ENCODE data around the gene MAP3K5. TPM values are rescaled to one million over a fixed set of nuclear protein-coding genes. Genes with fewer than 3 reads are reported as not detected.
"Not testable (repeated sequence)": the region's sequence is repeated elsewhere in the genome, so short reads cannot be mapped to it uniquely, and the experiment has no call there.

Gene MAP3K5
- total RNA-seq, 5 donors from 2014 or later (not counting 1 experiment from before 2014, with no cell fraction given), result 17.8 to 29.2 (median 20.6) TPM

DNA sequence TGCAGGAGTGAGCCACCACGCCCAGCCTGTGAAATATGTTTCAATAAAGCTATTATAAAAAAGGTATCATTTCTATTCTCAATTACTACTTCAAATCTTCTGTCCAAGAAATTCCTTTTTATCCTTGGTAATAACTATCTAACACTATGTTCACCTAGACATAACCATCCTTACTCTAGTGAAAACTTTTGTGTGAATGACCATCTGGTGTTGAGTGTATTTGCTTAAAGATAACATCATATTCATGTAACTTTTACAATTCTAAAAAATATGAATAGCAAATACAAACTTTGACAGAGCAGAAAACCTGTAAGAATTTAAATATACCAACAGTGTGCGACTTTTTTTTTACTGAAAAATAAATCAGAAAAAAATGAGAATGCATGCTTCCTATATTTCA, 96.9 kb downstream of the MAP3K5 start:
- H3K9me3 ChIP-seq, result no peaks in the 10 kb centered on the region
- WGBS (ENCODE audit: insufficient coverage), result no CpG with 5 or more reads among the region's 2 CpGs
- H3K4me1 ChIP-seq (ENCODE audit: control insufficient read depth in 1 of 2, extremely low read depth in 1 of 2, insufficient read depth in 2 of 2, low read length in 2 of 2), result no peaks in the 10 kb centered on the region
- no peaks in the 10 kb centered on the region for H3K27me3 Mint-ChIP-seq
- H3K36me3 ChIP-seq (ENCODE audit: control insufficient read depth in 2 of 2, extremely low read depth in 1 of 2, insufficient read depth in 1 of 2, low read length in 1 of 2), result peaks cover 0 to 33% of the 10 kb centered on the region in 2 donors
- POLR2A ChIA-PET, result no interaction called here
- H3K36me3 Mint-ChIP-seq, result peaks cover 53% of the 10 kb centered on the region
- CTCF ChIA-PET, result no interaction called here
- no peak overlapping the region for H3K27ac ChIP-seq (ENCODE audit: low read length)
- ATAC-seq (replicated peaks in 1 of 4) (no peak), DNase-seq (no peak)
- peaks cover 7 to 14% (median 13%) of the 10 kb centered on the region in 3 donors for H3K4me1 Mint-ChIP-seq
- H3K9me3 Mint-ChIP-seq, result no peaks in the 10 kb centered on the region
- no peak overlapping the region for H3K27ac Mint-ChIP-seq
- H3K27me3 ChIP-seq (replicated peaks in 1 of 2; ENCODE audit: control insufficient read depth in 2 of 2, extremely low read depth in 1 of 2, insufficient read depth in 2 of 2, low read length in 1 of 2), result no peaks in the 10 kb centered on the region
- no peak overlapping the region for H3K4me3 ChIP-seq (ENCODE audit: control insufficient read depth in 1 of 2, extremely low read depth in 1 of 2, low read length in 1 of 2)
- no peak overlapping the region for H3K4me3 Mint-ChIP-seq

DNA sequence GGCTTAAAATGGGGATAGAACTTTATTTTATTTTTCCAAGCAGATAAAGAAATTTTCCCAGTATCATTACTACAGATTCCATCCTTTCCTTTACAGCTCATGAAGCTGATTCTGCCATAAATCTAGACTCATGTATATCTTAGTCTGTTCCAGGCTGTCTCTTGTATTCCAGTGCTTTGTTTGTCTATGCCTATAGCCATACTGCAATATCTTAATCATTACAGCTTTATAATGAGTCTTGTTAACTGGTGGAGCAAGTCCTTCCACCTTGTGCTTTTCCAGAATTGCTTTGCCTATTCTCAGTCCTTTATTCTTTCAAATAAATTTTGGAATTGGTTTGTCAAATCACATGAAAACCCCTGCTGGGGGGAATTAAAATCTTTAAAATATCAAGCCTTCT, 99.2 kb downstream of the MAP3K5 start:
- H3K9me3 Mint-ChIP-seq, result no peaks in the 10 kb centered on the region
- no peak overlapping the region for H3K4me3 Mint-ChIP-seq
- H3K4me3 ChIP-seq (ENCODE audit: control insufficient read depth in 1 of 2, extremely low read depth in 1 of 2, low read length in 1 of 2), result no peak overlapping the region
- H3K36me3 ChIP-seq (ENCODE audit: control insufficient read depth in 2 of 2, extremely low read depth in 1 of 2, insufficient read depth in 1 of 2, low read length in 1 of 2), result peaks cover 0 to 38% of the 10 kb centered on the region in 2 donors
- DNase-seq, result no peak
- no peaks in the 10 kb centered on the region for H3K9me3 ChIP-seq
- ChIA-PET CTCF (interaction anchor here in 1 of 2 donors (1.3 to 1.5 kb wide), 2 partner anchors 99 to 101 kb away, joined by 4 to 5 read pairs; partner anchors contain the start of gene MAP3K5), POLR2A (no interaction called here)
- no peaks in the 10 kb centered on the region for H3K27me3 ChIP-seq (replicated peaks in 1 of 2; ENCODE audit: control insufficient read depth in 2 of 2, extremely low read depth in 1 of 2, insufficient read depth in 2 of 2, low read length in 1 of 2)
- no peaks in the 10 kb centered on the region for H3K4me1 ChIP-seq (ENCODE audit: control insufficient read depth in 1 of 2, extremely low read depth in 1 of 2, insufficient read depth in 2 of 2, low read length in 2 of 2)
- no peak overlapping the region for H3K27ac ChIP-seq (ENCODE audit: low read length)
- no peak for ATAC-seq (replicated peaks in 1 of 4)
- no peaks in the 10 kb centered on the region for H3K27me3 Mint-ChIP-seq
- no peaks in the 10 kb centered on the region for H3K4me1 Mint-ChIP-seq
- peaks cover 62% of the 10 kb centered on the region for H3K36me3 Mint-ChIP-seq
- H3K27ac Mint-ChIP-seq, result no peak overlapping the region

DNA sequence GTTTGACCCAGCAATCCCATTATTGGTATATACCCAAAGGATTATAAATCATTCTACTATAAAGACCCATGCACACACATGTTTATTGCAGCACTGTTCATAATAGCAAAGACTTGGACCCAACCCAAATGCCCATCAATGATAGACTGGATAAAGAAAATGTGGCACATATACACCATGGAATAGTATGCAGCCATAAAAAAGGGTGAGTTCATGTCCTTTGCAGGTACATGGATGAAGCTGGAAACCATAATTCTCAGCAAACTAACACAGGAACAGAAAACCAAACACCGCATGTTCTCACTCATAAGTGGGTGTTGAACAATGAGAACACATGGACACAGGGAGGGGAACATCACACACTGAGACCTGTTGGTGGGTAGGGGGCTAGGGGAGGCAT, 104.4 kb downstream of the MAP3K5 start:
- POLR2A ChIA-PET; H3K27ac ChIP-seq (ENCODE audit: low read length); H3K27ac Mint-ChIP-seq; H3K9me3 ChIP-seq; H3K4me3 ChIP-seq (ENCODE audit: control insufficient read depth in 1 of 2, extremely low read depth in 1 of 2, low read length in 1 of 2); DNase-seq; ATAC-seq (replicated peaks in 1 of 4); H3K9me3 Mint-ChIP-seq; H3K27me3 Mint-ChIP-seq; H3K4me3 Mint-ChIP-seq; H3K27me3 ChIP-seq (replicated peaks in 1 of 2; ENCODE audit: control insufficient read depth in 2 of 2, extremely low read depth in 1 of 2, insufficient read depth in 2 of 2, low read length in 1 of 2); H3K4me1 ChIP-seq (ENCODE audit: control insufficient read depth in 1 of 2, extremely low read depth in 1 of 2, insufficient read depth in 2 of 2, low read length in 2 of 2): not testable (repeated sequence)
- peaks cover 53% of the 10 kb centered on the region for H3K36me3 Mint-ChIP-seq
- peaks cover 0 to 22% of the 10 kb centered on the region in 2 donors for H3K36me3 ChIP-seq (ENCODE audit: control insufficient read depth in 2 of 2, extremely low read depth in 1 of 2, insufficient read depth in 1 of 2, low read length in 1 of 2)
- CTCF ChIA-PET, result interaction anchor here in 1 of 2 donors (0.6 kb wide), 1 partner anchor 94 kb away, joined by 3 read pairs; no protein-coding TSS in a partner anchor
- WGBS (ENCODE audit: insufficient coverage), result no CpG with 5 or more reads among the region's 1 CpG
- H3K4me1 Mint-ChIP-seq, result peaks cover 5 to 19% (median 5%) of the 10 kb centered on the region in 3 donors

DNA sequence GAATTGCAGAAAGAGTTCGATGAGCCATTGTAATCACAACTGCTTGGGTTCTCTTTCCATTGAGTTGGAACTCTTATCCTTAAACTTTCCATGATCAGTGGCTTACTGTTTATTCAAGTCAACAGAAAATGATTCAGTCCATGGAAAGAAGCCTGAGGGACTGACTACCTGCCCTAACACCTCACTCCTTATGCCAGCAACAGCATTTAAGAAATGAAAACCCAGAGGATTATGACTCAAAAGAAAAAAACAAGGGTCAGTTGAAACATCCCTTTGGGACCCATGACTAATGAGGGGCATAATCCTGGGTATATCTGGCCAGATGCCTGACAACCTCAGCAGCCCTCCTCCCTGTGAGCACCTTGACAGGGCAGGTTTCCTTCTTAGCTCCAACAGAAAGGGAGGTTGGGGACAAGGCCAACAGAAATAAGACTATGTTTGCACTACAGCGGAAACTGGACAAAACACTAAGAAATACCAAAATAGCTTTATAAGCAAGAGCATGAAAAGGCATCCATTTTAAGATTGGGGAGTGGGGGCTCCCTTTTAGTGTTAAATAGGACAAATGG, 106.7 kb downstream of the MAP3K5 start:
- peaks cover 0 to 7% (median 0%) of the 10 kb centered on the region in 3 donors for H3K9me3 Mint-ChIP-seq
- no peak overlapping the region for H3K4me3 ChIP-seq (ENCODE audit: control insufficient read depth in 1 of 2, extremely low read depth in 1 of 2, low read length in 1 of 2)

DNA sequence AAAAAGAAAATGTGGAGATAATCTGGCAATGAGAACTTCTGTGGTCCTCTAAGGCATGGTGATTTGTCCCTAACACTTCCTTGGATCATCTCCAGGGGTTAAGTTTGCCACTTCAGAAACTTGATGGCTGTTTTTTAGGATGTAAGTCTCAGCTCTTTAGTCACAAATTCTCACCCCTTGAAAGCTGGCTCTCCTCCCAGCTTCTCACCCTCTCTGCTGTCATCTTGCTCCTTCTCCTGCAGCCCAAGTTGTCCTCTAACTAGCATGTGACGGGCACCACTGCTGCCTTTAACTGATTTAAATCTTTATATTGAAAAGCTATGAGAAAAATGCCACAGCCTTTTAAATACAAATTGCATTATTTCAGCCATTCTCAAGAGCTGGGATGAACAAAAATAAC, 107.8 kb downstream of the MAP3K5 start:
- Mint-ChIP-seq H3K9me3 (peaks cover 0 to 7% (median 0%) of the 10 kb centered on the region in 3 donors), H3K36me3 (peaks cover 53% of the 10 kb centered on the region), H3K4me3 (no peak overlapping the region), H3K4me1 (peaks cover 5 to 19% (median 5%) of the 10 kb centered on the region in 3 donors), H3K27ac (no peak overlapping the region), H3K27me3 (no peaks in the 10 kb centered on the region)
- peaks cover 0 to 15% of the 10 kb centered on the region in 2 donors for H3K36me3 ChIP-seq (ENCODE audit: control insufficient read depth in 2 of 2, extremely low read depth in 1 of 2, insufficient read depth in 1 of 2, low read length in 1 of 2)
- H3K27me3 ChIP-seq (replicated peaks in 1 of 2; ENCODE audit: control insufficient read depth in 2 of 2, extremely low read depth in 1 of 2, insufficient read depth in 2 of 2, low read length in 1 of 2), result no peaks in the 10 kb centered on the region
- H3K4me1 ChIP-seq (ENCODE audit: control insufficient read depth in 1 of 2, extremely low read depth in 1 of 2, insufficient read depth in 2 of 2, low read length in 2 of 2), result no peaks in the 10 kb centered on the region
- no peak overlapping the region for H3K4me3 ChIP-seq (ENCODE audit: control insufficient read depth in 1 of 2, extremely low read depth in 1 of 2, low read length in 1 of 2)
- DNase-seq, result no peak
- ChIA-PET CTCF (no interaction called here), POLR2A (interaction anchor here in 1 of 2 donors (0.6 kb wide), 1 partner anchor 171 kb away, joined by 11 read pairs; no protein-coding TSS in a partner anchor)
- H3K9me3 ChIP-seq, result no peaks in the 10 kb centered on the region
- H3K27ac ChIP-seq (ENCODE audit: low read length), result no peak overlapping the region
- no CpG with 5 or more reads among the region's 1 CpG for WGBS (ENCODE audit: insufficient coverage)
- no peak for ATAC-seq (replicated peaks in 1 of 4)

More for the DNA sequence above, 106.7 kb downstream of the MAP3K5 start:
- Mint-ChIP-seq H3K27ac (no peak overlapping the region), H3K4me1 (peaks cover 5 to 19% (median 5%) of the 10 kb centered on the region in 3 donors), H3K4me3 (no peak overlapping the region), H3K36me3 (peaks cover 56% of the 10 kb centered on the region), H3K27me3 (no peaks in the 10 kb centered on the region)
- Histone ChIP-seq H3K9me3 (no peaks in the 10 kb centered on the region), H3K36me3 (ENCODE audit: control insufficient read depth in 2 of 2, extremely low read depth in 1 of 2, insufficient read depth in 1 of 2, low read length in 1 of 2) (peaks cover 0 to 17% of the 10 kb centered on the region in 2 donors), H3K4me1 (ENCODE audit: control insufficient read depth in 1 of 2, extremely low read depth in 1 of 2, insufficient read depth in 2 of 2, low read length in 2 of 2) (no peaks in the 10 kb centered on the region), H3K27ac (ENCODE audit: low read length) (no peak overlapping the region), H3K27me3 (replicated peaks in 1 of 2; ENCODE audit: control insufficient read depth in 2 of 2, extremely low read depth in 1 of 2, insufficient read depth in 2 of 2, low read length in 1 of 2) (no peaks in the 10 kb centered on the region)
- DNase-seq (no peak), ATAC-seq (replicated peaks in 1 of 4) (no peak)
- WGBS (ENCODE audit: insufficient coverage), result no CpG with 5 or more reads among the region's 2 CpGs
- ChIA-PET POLR2A (no interaction called here), CTCF (no interaction called here)

DNA sequence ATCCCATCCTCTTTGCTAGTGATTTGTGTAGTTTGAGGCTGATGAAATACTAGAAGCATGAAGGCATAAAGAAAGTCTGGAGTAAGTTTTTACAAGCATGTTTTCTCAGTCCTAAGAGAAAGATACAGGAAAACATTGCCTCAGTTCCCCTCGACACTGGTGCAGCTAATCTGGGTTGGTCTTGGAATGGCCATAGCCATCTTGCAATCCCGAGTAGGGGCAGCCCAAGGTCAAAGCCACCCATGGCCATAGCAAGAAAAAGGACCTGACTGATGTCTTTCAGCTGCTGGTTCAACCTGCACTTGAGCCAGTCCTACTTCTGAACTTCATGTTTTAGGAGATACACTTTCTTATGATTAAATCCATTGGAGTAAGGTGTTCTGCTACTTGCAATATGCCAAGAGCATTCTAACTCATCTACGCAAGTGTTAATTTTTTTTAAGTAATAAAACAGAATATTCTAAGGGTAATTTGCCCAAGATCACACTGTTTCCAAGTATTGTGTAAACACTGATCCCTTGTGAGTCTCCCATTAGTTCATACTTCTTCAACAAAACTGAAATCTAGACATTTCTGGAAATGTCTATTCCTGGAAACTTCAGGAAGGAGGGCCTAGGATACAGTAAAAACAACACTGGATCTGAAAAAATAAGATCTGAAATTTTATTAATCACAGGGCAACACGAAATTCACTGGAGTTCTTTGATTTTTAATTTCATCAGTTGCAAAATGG, 108.9 kb downstream of the MAP3K5 start:
- peaks cover 44% of the 10 kb centered on the region for H3K36me3 Mint-ChIP-seq
- H3K9me3 Mint-ChIP-seq, result peaks cover 0 to 7% (median 0%) of the 10 kb centered on the region in 3 donors
- DNase-seq (no peak), ATAC-seq (replicated peaks in 1 of 4) (no peak)
- no peaks in the 10 kb centered on the region for H3K27me3 Mint-ChIP-seq
- 100% methylated on average over 2 of the region's 4 CpGs for WGBS (ENCODE audit: insufficient coverage)
- Histone ChIP-seq H3K4me1 (ENCODE audit: control insufficient read depth in 1 of 2, extremely low read depth in 1 of 2, insufficient read depth in 2 of 2, low read length in 2 of 2) (no peaks in the 10 kb centered on the region), H3K9me3 (no peaks in the 10 kb centered on the region), H3K4me3 (ENCODE audit: control insufficient read depth in 1 of 2, extremely low read depth in 1 of 2, low read length in 1 of 2) (no peak overlapping the region), H3K27ac (ENCODE audit: low read length) (no peak overlapping the region), H3K27me3 (replicated peaks in 1 of 2; ENCODE audit: control insufficient read depth in 2 of 2, extremely low read depth in 1 of 2, insufficient read depth in 2 of 2, low read length in 1 of 2) (no peaks in the 10 kb centered on the region), H3K36me3 (ENCODE audit: control insufficient read depth in 2 of 2, extremely low read depth in 1 of 2, insufficient read depth in 1 of 2, low read length in 1 of 2) (peaks cover 0 to 7% of the 10 kb centered on the region in 2 donors)
- ChIA-PET CTCF (no interaction called here), POLR2A (no interaction called here)
- H3K4me1 Mint-ChIP-seq, result peaks cover 5 to 19% (median 5%) of the 10 kb centered on the region in 3 donors
- no peak overlapping the region for H3K27ac Mint-ChIP-seq
- no peak overlapping the region for H3K4me3 Mint-ChIP-seq
